HFF-Myc (cell line): ENCODE measurements around the gene AADAT.

Source experiments
- DNase-seq: peaks from one replicate; pipeline ENCODE4 v3.0.0-alpha.2; 2011; ENCODE audit warnings: low read depth; ENCODE audit errors: extremely low read depth
- H3K4me3 ChIP-seq: replicated peaks from 2 replicates; pipeline ENCODE4 v1.5.1; 2011; ENCODE audit warnings: low read depth, mild to moderate bottlenecking, control low read depth, low read length
- TF ChIP-seq, protein P1 (sequence below): IDR thresholded peaks from 2 replicates; pipeline ENCODE4 v1.5.1; 2012; ENCODE audit warnings: mild to moderate bottlenecking, low read depth, low read length, control low read depth; ENCODE audit errors: missing control alignments

The AADAT gene

GRCh38 chr4:170035845-170036244 lies 53.9 kb downstream of the AADAT start:
- TF ChIP-seq, protein P1, sequence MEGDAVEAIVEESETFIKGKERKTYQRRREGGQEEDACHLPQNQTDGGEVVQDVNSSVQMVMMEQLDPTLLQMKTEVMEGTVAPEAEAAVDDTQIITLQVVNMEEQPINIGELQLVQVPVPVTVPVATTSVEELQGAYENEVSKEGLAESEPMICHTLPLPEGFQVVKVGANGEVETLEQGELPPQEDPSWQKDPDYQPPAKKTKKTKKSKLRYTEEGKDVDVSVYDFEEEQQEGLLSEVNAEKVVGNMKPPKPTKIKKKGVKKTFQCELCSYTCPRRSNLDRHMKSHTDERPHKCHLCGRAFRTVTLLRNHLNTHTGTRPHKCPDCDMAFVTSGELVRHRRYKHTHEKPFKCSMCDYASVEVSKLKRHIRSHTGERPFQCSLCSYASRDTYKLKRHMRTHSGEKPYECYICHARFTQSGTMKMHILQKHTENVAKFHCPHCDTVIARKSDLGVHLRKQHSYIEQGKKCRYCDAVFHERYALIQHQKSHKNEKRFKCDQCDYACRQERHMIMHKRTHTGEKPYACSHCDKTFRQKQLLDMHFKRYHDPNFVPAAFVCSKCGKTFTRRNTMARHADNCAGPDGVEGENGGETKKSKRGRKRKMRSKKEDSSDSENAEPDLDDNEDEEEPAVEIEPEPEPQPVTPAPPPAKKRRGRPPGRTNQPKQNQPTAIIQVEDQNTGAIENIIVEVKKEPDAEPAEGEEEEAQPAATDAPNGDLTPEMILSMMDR = no peak

GRCh38 chr4:170035231-170035630 lies 54.5 kb downstream of the AADAT start:
- no peak for DNase-seq
- H3K4me3 ChIP-seq = no peak overlapping the region
- TF ChIP-seq, protein P1 = no peak

More at GRCh38 chr4:170035845-170036244, 53.9 kb downstream of the AADAT start:
- H3K4me3 ChIP-seq = no peak overlapping the region
- no peak for DNase-seq

- TF ChIP-seq, protein P1 = no peak
- no peak overlapping the region for H3K4me3 ChIP-seq
- no peak for DNase-seq
Measured at GRCh38 chr4:170033999-170034398, 55.8 kb downstream of the AADAT start.

GRCh38 chr4:170030121-170030520 lies 59.6 kb downstream of the AADAT start:
- DNase-seq = no peak
- H3K4me3 ChIP-seq = no peak overlapping the region
- TF ChIP-seq, protein P1 = no peak

- peak overlapping the region; percentile 60 for H3K4me3 ChIP-seq
- TF ChIP-seq, protein P1 = no peak
- peak; percentile 83 for DNase-seq
Measured at GRCh38 chr4:170027181-170027829, 62.5 kb downstream of the AADAT start.

DNA sequence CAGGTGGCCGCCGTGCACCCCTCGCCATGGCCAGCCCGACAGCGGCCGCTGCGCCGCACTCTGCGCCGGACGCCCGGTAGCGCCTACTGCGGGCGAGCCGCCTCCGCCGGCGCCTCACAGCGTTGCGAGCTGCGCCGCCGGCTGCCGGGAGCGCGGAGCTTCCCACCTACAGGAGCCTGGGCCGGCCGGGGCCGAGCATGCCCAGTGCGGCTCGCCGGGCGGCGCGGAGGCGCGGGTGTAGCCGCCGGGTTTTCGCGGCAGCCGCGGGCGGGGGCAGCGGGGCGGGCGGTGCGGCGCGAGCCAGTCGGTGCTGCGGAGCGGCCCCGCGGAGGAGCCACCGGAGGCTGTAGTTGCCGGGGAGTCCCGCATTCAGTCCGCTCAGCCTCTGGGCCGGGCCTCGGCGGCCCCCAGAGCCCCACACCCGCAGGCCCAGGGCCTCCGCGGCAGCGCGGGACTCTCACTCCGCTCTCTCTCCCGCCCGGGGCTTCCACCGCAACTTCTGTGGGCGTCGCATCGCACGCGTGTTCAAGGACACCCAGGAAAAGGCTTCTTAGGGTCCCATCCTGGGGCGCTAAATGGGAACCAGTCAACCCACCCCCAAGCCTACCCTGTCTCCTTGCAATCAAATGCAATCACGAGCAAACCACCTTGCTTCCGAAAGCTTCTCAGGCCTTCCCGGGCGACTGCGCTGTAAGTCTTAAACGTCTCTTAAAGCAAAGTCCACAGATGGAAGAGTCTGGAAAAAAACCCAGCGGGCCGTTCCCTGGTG lies 63.3 kb downstream of the AADAT start, which contains the start of gene MFAP3L:
Gene MFAP3L, minus strand, starts transcription at position 143 of the 769 bp plus-strand sequence. CDS start 20,518 bp downstream, outside the sequence.
- TF ChIP-seq, protein P1 = no peak
- DNase-seq = peak; percentile 16
- H3K4me3 ChIP-seq = peak within 1 kb of the TSS; percentile 60
